IPS DF 4.7 (cell line): Measurements from ENCODE around the gene STPG1.
"Not testable (repeated sequence)": the region's sequence is repeated elsewhere in the genome, so short reads cannot be mapped to it uniquely, and the experiment has no call there.

Experiments used
- DNase-seq: peaks from one replicate; pipeline ENCODE4 v3.0.0-alpha.2; 2013; ENCODE audit warnings: low spot score; ENCODE audit errors: extremely low read depth

Gene STPG1, protein sequence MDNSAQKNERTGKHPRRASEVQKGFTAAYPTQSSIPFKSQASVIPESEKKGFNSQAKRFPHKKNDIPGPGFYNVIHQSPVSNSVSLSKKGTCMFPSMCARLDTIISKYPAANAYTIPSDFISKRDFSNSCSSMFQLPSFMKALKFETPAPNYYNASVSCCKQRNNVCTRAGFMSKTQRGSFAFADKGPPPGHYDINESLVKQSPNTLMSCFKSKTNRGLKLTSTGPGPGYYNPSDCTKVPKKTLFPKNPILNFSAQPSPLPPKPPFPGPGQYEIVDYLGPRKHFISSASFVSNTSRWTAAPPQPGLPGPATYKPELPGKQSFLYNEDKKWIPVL

DNA sequence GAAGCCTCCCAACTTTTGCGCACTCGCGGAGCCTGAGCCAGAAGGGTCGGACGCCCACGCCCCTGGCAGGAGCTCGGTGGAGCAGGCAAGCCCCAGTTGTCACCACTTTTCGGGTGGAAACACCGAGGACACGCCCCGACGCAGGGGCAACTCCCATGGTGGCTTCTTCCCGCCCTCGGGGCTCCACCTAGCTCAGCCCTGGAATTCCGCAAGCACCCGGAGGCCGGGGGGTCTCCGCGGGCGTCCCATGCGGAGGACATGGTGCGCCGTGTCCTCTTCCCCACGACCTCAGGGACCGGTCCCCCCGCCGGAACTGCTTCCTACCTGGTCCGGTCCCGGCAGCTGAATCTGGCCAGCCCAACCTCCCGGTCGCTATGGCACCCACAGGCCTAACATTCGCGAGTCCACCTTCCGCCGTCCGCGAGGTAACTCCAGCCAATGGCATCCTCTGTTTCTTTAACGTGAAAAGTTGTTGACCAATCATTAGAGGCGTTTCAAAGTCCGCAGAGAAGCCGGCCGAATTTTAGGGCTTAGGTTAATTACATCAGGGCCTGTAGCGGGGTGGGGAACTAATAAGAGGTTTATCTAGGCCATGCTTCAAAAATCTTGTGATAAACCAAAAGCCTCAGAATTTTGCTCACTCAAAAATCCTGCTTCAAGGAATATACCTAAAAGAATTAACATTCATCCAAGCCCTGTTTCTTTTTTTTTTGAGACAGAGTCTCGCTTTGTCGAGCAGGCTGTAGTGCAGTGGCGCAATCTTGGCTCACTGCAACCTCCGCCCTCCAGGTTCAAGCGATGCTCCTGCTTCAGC is at the start of gene STPG1:
Gene STPG1 (minus strand): TSS at position 433 of the 814 bp plus-strand sequence. CDS start 12,394 bp downstream, outside the sequence.
- DNase-seq, result peak; percentile 86

DNA sequence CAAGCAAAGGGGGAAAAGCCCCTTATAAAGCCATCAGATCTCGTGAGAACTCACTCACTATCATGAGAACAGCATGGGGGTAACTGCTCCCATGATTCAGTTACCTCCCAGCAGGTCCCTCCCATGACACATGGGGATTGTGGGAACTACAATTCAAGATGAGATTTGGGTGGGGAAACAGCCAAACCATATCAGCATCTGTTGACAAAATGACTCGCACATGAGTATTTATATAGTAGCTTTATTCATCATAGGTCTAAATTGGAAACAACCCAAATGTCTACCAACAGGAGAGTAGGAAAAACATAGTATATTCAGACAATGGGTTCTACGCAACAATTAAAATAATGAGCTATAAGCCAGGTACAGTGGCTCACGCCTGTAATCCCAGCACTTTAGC is 48.5 kb upstream of the STPG1 start:
- not testable (repeated sequence) for DNase-seq

DNA sequence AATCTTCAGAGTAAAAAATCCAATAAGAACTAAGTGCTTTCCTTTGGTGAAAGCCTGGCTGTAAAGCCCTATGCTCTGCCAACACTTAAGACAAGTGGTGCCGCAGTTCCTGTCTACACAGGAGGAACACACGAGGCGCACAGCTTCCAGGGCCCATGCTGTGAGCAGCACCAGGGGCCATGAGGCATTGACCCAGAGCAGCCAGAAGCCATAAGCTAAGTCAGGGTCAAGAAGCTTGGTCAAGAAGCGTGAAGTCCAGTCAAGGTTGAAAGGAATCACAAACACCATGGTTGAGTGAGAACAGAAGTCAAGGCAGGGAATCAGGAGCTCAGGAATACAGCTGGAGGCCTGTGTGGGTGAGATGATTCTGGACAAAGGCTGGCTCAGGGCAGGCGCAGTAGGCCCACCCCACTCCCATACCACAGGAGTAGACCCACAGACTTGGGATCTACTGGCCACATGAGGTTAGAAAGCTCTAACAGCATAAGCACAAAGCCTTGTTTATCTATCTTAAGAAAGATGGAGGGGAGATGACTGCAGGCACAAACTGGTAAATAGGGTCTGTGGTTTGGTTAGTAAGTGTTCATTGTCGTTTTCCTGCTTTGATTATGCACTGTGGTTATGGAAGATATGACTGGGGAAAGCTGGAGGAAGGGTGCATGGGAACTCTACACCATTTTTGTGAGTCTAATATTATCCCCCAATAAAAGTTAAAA is 46.1 kb upstream of the STPG1 start:
- no peak for DNase-seq

DNA sequence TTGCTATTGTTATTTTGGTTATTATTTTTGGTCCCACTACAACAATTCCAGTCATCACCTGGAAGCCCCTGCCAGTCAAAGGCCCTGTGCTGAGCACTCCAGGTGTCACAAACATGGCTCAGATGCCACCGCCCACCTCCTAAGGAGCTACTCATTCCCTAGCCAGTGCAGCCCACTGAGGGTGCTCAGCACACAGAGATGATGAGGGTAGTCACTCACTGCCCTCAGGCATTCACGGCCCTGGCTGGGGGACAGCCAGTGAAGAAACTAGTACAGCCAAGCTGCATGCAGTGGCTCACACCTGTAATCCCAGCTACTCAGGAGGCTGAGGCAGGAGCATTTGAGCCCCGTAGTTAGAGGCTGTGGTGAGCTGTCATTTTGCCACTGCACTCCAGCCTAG is 44.3 kb upstream of the STPG1 start:
- DNase-seq, result no peak

DNA sequence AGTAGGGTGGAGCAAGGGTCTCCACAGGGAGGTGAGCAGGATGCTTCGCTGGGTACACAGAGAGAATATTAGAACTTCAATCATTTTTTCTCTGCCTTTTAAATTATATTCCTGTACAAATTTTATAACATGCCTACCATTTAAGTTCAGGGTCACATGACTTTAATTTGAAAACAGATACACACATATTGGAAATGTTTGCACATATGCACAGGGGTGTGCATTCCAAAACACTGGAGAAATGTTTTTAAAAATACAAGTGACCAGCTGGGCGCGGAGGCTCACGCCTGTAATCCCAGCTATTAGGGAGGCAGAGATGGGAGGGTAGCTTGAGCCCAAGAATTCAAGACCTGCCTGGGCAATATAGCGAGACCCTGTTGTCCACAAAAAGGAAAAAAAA is 41.7 kb upstream of the STPG1 start:
- DNase-seq, result no peak

DNA sequence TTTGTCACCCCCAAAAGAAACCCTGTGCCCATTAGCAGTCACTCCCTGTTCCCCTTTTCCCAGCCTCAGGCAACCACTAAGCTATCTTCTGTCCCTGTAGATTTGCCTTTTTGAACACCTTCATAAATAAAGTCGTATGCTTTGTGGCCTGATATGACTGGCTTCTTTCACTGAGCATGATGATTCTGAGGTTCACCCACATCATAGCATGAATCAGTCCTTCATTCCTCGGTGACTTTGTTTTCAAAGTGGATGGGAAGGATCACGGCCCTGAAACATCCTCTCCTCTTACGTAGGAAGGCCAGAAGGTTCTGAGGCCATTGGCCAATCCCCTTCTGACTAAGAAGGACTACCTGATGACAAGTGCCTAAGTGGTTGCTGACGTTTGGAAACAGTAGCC is 41.1 kb upstream of the STPG1 start:
- DNase-seq, result no peak

DNA sequence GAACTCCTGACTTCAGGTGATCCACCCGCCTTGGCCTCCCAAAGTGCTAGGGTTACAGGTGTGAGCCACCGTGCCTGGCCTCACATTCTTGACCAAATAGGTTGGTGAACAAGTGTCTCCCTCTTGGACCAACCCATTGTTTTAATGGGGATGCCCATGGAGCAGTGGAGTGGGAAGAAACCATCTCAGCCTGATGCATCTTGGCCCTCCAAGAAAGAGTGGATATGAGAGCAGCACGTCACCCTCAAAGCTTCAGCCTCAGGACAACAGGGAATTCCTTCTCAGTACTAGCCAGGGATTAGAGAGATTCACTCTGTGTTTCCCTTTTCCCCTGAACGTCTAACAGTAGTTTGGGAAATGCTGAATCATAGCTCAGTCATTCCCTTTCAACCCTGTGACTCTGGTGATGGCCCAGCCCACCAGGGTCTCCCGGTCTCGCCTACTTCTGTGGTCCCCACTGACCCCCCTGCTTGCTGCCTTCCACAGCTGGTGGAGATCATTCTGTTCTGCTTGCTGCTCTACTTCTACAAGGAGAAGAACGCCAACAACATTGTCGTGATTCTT is 39.4 kb upstream of the STPG1 start:
- no peak for DNase-seq

DNA sequence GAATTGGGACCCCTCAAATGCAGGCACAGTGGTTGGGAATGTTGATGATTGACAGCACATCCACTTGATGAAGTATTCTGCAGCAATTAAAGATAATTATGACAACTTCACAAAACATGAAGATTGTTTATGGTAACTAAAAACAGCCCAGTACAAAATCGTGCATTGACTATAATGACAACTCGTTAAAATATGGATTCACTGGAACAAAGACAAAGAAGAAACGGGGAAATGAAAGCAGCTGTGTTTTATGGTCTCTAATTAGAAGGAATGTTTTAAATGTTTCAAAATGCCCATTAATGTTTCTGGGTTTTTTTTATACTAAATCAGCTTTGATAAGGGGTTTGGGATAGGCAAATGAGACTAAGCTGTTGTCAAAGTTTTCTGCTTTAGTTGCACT is 38.2 kb upstream of the STPG1 start:
- no peak for DNase-seq

DNA sequence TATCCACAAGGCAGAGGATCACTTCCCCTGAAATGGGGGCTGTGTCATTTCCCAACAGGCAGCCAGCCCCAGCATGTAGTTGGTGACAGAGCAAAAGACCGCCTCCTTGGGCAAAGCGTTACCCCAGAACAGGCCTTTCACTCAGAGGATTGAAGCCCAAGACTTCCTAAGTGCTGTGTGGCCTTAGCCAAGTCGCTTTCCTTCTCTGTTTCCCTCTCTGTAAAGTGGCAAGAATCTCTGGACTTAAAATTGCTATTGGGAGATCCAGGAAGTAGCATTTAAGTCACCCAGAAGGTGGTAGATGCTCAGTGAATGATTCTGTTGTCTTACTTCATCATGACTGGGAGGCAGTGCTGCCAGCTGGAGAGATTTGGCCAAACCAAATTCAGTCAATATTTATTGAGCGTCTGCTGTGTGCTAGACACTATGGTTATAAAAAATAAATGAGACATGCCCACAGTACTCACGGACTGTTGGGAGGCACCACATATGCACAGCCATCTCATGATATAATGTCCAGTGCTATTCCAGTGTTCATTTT is 37.3 kb upstream of the STPG1 start:
- no peak for DNase-seq

DNA sequence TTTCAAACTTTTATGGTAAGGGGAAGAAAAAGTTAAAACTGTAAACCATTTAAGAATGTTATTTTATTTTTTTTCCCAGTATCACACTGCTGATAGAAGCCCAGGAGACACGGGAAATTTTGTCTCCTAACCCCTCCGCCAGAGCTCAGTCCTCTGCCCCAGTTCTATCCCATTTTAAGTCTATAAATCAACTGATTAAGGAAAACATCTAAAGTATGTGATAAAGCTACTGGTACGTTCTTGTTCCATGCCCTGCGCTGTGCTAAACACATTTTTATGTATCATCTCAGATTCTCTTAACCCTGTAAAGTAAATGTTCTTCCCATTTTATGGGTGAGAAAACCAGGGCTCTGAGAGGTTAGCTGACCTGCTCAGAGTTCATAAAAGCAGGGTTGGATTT is 36.7 kb upstream of the STPG1 start:
- no peak for DNase-seq

DNA sequence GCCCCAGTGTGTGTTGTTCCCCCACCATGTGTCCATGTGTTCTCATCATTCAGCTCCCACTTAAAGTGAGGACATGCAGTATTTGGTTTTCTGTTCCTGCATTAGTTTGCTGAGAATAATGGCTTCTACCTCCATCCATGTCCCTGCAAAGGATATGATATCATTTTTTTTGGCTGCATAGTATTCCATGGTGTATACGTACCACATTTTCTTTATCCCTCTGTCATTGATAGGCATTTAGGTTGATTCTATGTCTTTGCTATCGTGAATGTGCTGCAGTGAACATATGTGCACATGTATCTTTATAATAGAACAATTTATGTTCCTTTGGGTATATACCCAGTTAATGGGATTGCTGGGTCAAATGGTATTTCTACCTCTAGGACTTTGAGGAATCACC is 32.9 kb upstream of the STPG1 start:
- DNase-seq, result not testable (repeated sequence)

DNA sequence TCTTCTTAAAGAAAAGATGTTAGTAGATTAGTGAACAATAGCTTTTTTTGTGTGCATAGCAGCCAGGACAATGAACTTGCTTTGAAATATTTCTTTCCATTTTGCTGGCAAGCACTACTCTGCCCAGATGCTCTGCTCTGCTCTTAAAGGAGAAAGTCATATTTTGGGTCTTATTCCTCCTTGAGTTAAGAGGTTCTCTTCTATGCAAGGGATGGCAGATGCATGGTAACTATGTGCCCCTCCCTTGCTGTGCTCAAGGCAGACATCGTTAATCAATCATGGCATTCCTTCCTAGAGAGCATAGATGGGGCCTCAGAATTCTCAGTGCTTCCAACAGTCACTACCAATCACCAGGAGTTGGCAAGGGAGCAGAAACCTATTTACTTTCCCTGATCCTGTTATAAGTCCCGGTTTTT is 29.7 kb upstream of the STPG1 start:
- no peak for DNase-seq

DNA sequence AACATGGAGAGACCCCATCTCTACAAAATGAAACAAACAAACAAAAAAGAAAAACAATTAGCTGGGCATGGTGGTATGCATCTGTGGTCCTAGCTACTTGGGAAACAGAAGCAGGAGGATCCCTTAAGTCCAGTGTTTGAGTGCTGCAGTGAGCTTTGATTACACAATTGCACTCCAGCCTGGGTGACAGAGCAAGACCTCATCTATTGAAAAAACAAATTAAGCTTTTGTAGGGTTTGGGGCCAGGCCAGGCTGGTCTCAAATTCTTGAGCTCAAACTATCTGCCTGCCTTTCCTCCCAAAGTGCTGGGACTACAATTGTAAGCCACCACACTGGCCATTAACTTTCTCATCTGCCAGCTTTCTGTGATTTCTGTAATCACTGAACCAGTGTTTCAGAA is 29.2 kb upstream of the STPG1 start:
- no peak for DNase-seq

DNA sequence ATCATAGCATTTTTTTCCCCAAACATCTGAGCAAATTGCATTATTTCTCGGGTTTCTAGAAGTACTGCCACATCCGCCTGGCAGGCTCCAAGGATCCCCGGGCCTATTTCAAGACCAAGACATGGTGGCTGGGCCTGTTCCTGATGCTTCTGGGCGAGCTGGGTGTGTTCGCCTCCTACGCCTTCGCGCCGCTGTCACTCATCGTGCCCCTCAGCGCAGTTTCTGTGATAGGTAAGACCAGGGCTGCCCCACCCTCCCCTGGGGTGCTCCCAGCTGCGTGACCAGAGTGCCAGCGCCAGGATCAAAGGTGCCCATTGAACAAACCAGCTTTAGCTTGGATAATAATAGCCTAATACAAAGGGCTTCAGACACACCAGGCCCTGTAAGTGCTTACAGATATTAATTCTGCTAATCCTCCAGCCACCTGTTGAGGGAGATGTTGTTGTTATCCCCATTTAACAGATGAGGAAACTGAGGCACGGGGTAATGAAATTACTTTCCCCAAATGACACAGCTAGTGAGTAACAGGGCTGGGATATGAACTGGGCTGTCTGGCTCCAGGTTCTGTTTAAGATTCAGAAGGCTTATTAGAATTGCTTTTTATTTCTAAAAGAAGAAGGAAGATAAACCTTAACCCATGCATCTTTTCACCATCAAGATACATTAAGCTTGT is 28.6 kb upstream of the STPG1 start:
- no peak for DNase-seq

DNA sequence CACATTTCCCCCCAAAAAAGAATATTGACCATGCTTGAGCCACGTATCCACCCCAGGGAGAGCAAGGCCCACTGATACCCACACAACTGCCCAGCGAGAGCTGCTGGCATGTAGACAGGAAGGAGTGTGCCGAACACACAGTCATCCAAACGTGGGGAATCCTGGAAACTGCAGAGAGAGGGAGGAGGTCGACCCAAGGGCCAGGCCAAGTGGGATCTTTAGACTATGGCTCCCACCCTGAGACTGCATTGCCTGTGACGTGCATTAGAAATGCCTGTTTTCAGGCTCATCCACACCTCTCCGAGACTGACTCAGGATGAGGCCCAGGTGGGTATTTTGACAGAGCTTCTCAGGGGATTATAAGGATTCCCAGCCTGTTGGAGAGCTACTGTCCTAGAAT is 27.9 kb upstream of the STPG1 start:
- no peak for DNase-seq

DNA sequence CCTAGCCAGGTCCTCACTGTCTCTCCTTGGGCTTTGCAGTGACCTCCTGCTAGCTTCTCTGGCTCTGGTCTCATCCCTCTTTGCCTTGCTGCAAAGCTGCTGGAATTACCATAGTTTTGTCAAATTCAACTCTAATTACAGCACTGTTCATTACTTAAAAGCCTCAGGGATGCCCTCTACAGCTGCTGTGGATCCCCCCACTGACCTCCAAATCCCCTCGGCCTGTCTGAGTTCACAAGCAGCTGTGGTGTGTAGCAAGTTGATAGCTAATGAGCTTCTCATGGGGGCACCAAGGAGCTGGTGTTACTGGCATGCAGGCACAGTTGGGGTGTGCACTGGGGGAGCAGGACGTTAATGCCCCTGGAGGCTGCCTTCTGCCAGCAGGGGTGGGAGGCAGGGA is 26.9 kb upstream of the STPG1 start:
- no peak for DNase-seq

DNA sequence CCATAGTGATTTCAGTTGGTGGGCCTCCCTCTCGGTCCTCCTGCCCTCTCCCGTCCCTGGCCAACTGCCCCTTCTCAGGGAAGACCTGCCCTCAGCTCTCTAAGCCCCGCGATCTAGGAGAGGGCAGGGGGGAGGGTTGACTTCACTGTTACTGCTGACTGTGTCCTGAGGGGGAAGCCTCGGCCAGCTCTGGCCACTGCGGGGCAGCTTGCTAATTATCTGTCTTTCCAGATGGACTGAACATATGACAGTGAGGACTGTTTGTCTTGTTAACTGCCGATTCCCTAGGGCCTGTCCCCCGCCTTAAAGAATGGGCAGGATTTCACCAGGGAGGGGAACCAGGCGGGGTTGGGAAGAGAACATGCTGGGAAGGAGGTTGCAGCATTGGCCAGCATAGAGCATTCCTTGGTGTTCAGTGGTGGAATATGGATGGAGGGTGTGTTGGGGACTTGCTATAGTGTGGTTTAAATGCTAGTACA is 24.9 kb upstream of the STPG1 start:
- no peak for DNase-seq

DNA sequence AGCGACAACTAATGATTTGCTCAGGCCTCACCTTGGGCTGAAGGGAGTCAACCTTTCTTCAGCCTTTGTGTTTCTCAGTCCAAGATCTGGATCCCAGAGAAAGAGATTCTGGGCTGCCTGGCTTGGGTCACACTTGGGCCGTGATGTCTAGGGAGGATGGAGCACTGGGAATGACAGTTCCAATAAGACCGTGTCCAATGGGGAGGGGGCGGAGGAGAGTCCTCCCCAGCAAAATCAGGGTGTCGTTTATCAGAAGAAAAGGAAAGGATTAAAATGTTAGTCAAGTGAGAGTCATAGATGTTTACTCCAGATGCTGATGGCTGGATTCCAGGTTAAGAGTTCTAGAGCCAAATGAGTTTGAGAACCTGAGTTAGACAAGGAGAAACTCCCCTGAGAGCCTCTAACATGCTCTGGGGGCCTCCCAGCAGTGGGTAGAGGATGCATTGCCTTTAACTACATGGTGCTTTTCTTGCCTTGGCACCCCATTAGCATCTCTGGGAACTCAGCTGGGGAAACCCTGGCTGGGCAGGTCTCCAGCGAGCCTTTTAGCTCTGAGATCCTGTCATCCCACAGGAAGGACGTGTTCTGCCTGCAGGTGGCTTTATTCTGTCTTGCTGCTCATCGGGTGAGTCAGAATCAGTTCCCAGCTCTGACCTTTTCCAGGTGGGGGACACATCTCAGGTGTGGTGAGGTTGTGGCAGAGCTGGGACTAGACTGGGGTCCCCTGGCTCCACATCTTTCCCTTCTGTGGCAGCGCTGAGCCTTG is 24.2 kb upstream of the STPG1 start:
- no peak for DNase-seq

DNA sequence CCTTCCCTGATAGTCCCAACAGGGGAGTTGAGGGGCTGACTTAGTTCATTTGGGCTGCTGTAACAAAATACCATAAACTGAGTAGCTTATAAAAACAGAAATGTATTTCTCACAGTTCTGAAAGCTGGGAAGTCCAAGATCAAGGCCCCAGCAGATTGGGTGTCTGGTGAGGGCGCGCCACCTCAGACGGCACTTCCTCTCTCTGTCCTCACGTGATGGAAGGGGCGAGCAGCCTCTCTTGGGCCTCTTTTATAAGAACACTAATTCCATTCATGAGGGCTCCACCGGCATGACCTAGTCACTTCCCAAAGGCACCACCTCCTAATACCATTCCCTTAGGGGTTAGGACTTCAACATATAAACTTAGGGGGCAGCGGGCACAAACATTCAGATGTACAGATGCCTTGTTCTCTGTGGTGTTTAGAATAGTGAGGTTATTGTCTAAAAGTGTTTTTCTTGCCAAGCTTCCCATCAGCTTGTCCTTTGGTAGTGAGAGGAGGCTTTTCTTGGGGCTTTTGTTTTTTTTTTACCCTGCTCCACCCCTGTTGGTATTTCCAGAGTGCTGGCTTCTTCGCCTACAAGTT is 22.3 kb upstream of the STPG1 start:
- DNase-seq, result no peak

DNA sequence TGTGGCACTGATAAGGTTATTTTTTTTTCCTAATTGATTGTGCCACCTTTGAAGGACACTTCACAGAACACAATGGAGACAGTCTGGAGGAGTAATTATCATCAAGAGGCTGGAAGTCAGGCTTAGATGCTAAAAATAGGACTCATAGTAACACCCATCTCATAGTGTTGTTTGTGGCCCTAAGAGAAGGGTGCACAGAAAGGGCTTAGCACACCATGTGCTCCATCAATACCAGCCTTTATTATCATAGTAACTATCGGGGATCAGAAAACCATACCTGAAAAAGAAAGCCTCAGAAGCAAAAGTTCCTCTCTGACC is 13.9 kb upstream of the STPG1 start:
- no peak for DNase-seq
